Left ventricle myocardium inferior (tissue), 1 donor: Measurements from ENCODE around the gene NEMF. TPM values are rescaled to one million over a fixed set of nuclear protein-coding genes. Genes with fewer than 3 reads are reported as not detected.
"Not testable (repeated sequence)": the region's sequence is repeated elsewhere in the genome, so short reads cannot be mapped to it uniquely, and the experiment has no call there.

Experiments used
- DNase-seq: peaks from one replicate; pipeline ENCODE4 v3.0.0-alpha.2; 2020
- H3K27ac ChIP-seq: fragments of 200-600 bp; replicated peaks from 2 replicates; pipeline ENCODE4 v1.8.0; 2021
- H3K27me3 ChIP-seq: fragments of 200-600 bp; 2 replicates; pipeline ENCODE4 v1.8.0; 2021; ENCODE audit warnings: low read depth
- H3K36me3 ChIP-seq: fragments of 200-600 bp; 2 replicates; pipeline ENCODE4 v1.8.0; 2021
- H3K4me1 ChIP-seq: fragments of 200-600 bp; 2 replicates; pipeline ENCODE4 v1.8.0; 2021
- H3K4me3 ChIP-seq: fragments of 200-600 bp; 2 replicates; pipeline ENCODE4 v1.8.0; 2021; ENCODE audit warnings: mild to moderate bottlenecking, moderate library complexity
- H3K9me3 ChIP-seq: fragments of 200-600 bp; replicated peaks from 2 replicates; pipeline ENCODE4 v1.8.0; 2021
- CTCF ChIP-seq: fragments of 200-600 bp; IDR thresholded peaks from 2 replicates; pipeline ENCODE4 v1.8.0; 2021; ENCODE audit warnings: antibody characterized with exemption, mild to moderate bottlenecking, borderline replicate concordance
- intact Hi-C: fragments of 100-400 bp; cut with micrococcal nuclease; formaldehyde crosslinking; loops from one replicate; pipeline ENCODE4 v1.11.0; 2022
- total RNA-seq: library from RNA; stranded (reverse); fragmentation: NEBNext Ultra II Directional; extraction: Animal tissue kit (Norgen Biotek cat#: 25700); gene quantifications from one replicate; pipeline ENCODE4 v1.2.1, GENCODE V29; 2021
- donor health status: DM: no; HTN: yes; CAD: no; lungs with severe emphysema.

Gene NEMF
- total RNA-seq, 1 donor from 2014 or later = 52.7 TPM

DNA sequence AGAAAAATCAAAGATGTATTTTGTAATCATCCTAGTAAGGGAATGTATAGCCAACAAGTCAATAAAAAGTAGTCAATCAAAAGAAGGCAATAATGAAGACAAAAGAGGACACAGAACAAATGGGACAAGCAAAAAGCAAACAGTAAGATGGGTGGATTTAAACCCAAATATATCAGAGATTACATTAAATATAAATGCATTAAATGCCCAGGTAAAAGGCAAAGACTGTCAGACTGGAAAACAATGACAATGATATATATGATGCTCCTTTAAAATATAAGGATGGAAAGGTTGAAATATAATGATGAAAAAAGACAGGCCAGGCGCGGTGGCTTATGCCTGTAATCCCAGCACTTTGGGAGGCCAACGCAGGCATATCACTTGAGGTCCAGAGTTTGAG is 35.7 kb downstream of the NEMF start:
- peaks cover 22% of the 10 kb centered on the region for H3K9me3 ChIP-seq
- H3K4me1 ChIP-seq = no peaks in the 10 kb centered on the region
- TF ChIP-seq CTCF = no peak
- H3K4me3 ChIP-seq = no peak overlapping the region
- no peak for DNase-seq
- no peak overlapping the region for H3K27ac ChIP-seq
- no peaks in the 10 kb centered on the region for H3K27me3 ChIP-seq
- intact Hi-C loops = no loop called here
- H3K36me3 ChIP-seq = peaks cover 87% of the 10 kb centered on the region

- Histone ChIP-seq H3K9me3 (peaks cover 23% of the 10 kb centered on the region), H3K36me3 (peaks cover 95% of the 10 kb centered on the region)
- H3K27me3 ChIP-seq, H3K4me1 ChIP-seq, H3K27ac ChIP-seq, DNase-seq, intact Hi-C loops, H3K4me3 ChIP-seq: not testable (repeated sequence)
Observed at GRCh38 chr14:49816118-49816517, 36.5 kb downstream of the NEMF start.

DNA sequence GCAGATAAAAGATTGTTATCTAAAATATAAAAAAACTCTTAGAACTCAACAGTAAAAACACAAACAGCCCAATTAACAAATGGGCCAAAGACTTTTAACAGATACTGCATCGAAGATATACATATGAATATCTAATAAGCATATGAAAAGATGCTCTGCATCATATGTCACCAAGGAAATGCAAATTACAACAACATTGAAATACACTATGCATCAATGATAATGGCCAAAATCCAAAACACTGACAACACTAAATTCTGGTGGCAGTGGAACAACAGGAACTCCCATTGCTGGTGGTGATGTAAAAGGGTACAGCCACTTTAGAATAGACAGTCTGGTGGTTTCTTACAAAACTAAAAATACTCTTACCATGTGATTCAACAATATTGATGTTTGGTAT is 43.8 kb downstream of the NEMF start:
- H3K4me3 ChIP-seq = no peak overlapping the region
- intact Hi-C loops = no loop called here
- no peaks in the 10 kb centered on the region for H3K27me3 ChIP-seq
- TF ChIP-seq CTCF = no peak
- H3K4me1 ChIP-seq = no peaks in the 10 kb centered on the region
- no peak overlapping the region for H3K27ac ChIP-seq
- peaks cover 91% of the 10 kb centered on the region for H3K36me3 ChIP-seq
- no peak for DNase-seq
- peaks cover 11% of the 10 kb centered on the region for H3K9me3 ChIP-seq

DNA sequence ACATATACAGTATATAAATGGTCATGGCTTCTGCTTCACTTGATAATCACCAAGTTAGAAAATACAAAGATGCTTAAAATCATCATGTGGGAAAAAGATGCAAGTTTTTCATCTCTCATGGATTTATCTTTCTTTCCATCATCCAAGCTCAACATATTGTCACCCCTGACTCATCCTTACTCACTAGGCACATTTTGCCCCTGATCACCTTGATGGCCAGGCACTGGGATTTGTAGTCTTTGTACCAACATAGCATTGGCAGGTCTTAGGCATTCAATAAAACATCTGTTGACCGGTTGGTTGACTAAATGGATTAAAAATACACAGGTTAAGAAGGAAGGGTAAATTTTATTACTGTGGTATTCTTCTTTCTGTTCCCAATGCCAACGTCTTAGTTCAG is 56.6 kb downstream of the NEMF start:
- H3K9me3 ChIP-seq = no peaks in the 10 kb centered on the region
- intact Hi-C loops = no loop called here
- TF ChIP-seq CTCF = no peak
- DNase-seq = no peak
- peaks cover 11% of the 10 kb centered on the region for H3K4me1 ChIP-seq
- H3K36me3 ChIP-seq = peaks cover 86% of the 10 kb centered on the region
- no peaks in the 10 kb centered on the region for H3K27me3 ChIP-seq
- H3K27ac ChIP-seq = no peak overlapping the region
- no peak overlapping the region for H3K4me3 ChIP-seq

- Histone ChIP-seq H3K4me3 (no peak overlapping the region), H3K27ac (peak overlapping the region; percentile 23), H3K4me1 (peaks cover 11% of the 10 kb centered on the region), H3K27me3 (no peaks in the 10 kb centered on the region), H3K9me3 (no peaks in the 10 kb centered on the region), H3K36me3 (peaks cover 85% of the 10 kb centered on the region)
- no peak for DNase-seq
- TF ChIP-seq CTCF = no peak
- intact Hi-C loops = no loop called here
Observed at GRCh38 chr14:49792618-49793017, 60.0 kb downstream of the NEMF start.

DNA sequence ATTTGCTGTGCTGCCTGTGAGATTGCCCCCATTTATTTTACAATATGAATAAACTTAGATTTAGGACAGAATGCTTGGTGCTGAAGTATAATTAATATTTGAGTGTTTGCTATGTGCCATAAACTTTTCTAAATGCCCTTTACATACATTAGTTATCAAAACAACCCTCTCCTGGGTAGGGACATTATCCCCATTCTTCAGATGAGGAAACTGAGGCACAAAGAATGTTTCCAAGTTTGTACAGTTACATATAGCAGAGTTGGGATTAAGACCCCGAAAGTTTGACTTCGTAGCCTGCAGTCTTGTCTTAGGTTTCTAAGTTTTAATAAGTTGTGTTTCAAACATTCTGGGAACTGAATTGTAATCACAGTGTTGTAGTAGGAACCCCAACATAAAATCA is 66.3 kb downstream of the NEMF start:
- Histone ChIP-seq H3K4me3 (no peak overlapping the region), H3K36me3 (peaks cover 94% of the 10 kb centered on the region), H3K4me1 (no peaks in the 10 kb centered on the region), H3K27me3 (no peaks in the 10 kb centered on the region), H3K27ac (no peak overlapping the region), H3K9me3 (no peaks in the 10 kb centered on the region)
- TF ChIP-seq CTCF = no peak
- DNase-seq = no peak
- intact Hi-C loops = loop anchor here (10.0 kb wide), 1 partner anchor 48 kb away; no protein-coding TSS in a partner anchor
